ENCODE results near the gene UBLCP1.
"Not testable (repeated sequence)": the region's sequence is repeated elsewhere in the genome, so short reads cannot be mapped to it uniquely, and the experiment has no call there.

GRCh38 chr5:159228097-159228496, 35.0 kb upstream of the UBLCP1 start:
- not testable (repeated sequence) for TF ChIP-seq CTCF (conservative IDR thresholded peaks at IDR 0.05; ENCODE audit: low read length); EZH2phosphoT487 (IDR thresholded peaks at IDR 0.05; ENCODE audit: borderline replicate concordance, low read depth, low read length)
